ENCODE measurements around the gene SESN1.

DNA sequence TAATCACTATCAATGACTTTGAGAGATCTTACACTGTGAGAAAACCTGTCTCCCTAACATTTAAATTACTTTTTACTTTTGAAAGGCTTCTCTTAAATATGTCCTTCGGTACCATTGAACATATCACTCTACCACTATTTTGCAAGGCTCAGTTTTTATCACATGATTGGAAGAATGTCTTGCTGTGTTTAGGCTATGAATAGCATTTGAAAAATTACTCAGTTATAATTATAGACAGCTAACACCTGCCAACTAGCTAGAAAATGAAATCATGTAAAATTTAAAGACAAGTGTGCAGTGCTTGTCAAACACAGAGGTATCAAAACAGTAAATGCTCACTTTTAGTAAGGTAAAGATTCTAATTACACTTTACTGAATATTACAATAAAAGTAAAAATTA is 11.0 kb downstream of the SESN1 start:
- TF ChIP-seq, protein P1, sequence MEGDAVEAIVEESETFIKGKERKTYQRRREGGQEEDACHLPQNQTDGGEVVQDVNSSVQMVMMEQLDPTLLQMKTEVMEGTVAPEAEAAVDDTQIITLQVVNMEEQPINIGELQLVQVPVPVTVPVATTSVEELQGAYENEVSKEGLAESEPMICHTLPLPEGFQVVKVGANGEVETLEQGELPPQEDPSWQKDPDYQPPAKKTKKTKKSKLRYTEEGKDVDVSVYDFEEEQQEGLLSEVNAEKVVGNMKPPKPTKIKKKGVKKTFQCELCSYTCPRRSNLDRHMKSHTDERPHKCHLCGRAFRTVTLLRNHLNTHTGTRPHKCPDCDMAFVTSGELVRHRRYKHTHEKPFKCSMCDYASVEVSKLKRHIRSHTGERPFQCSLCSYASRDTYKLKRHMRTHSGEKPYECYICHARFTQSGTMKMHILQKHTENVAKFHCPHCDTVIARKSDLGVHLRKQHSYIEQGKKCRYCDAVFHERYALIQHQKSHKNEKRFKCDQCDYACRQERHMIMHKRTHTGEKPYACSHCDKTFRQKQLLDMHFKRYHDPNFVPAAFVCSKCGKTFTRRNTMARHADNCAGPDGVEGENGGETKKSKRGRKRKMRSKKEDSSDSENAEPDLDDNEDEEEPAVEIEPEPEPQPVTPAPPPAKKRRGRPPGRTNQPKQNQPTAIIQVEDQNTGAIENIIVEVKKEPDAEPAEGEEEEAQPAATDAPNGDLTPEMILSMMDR (IDR thresholded peaks at IDR 0.05), result no peak
- no peak for TF ChIP-seq ZFX (IDR thresholded peaks at IDR 0.05; ENCODE audit: borderline replicate concordance)
